Measurements from ENCODE around the gene TERT.
"Not testable (repeated sequence)": the region's sequence is repeated elsewhere in the genome, so short reads cannot be mapped to it uniquely, and the experiment has no call there.

The TERT gene

DNA sequence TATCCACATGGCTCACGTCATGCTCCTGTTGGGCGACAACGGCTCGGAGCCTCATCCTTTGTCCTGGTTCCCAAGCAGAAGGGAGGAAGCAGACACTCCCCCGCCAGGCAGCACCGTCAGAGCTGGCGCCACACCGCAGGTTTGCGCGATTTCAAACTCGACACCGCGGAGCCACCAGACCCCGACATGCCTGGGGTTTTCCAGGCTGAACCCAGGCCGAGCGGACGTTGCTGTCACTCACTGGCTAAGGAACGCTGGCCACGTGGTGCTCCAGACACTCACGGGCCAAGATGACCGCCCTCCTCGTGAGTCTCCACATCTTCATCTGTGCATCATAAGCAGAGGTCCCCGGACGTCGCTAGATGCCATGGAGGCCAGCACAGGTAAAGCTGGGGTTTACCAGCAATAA is 9.0 kb downstream of the TERT start:
- Histone ChIP-seq H3K9me3 (ENCODE audit: insufficient read depth, low read depth, low read length) (no peaks in the 10 kb centered on the region), H3K9ac (ENCODE audit: low read depth, low read length) (no peak overlapping the region), H3K27me3 (ENCODE audit: insufficient read depth, low read length) (no peaks in the 10 kb centered on the region), H3K4me3 (ENCODE audit: low read length) (no peak overlapping the region), H3K4me1 (ENCODE audit: insufficient read depth, low read length) (no peaks in the 10 kb centered on the region), H3K27ac (ENCODE audit: low read length) (no peak overlapping the region), H3K36me3 (ENCODE audit: insufficient read depth, low read depth, low read length) (peaks cover 3% of the 10 kb centered on the region; the same call in 1 of the 2 replicates)

GRCh38 chr5:1285141-1285540 is 9.7 kb downstream of the TERT start:
- Histone ChIP-seq H3K36me3 (ENCODE audit: insufficient read depth, low read depth, low read length) (peaks cover 5% of the 10 kb centered on the region; the same call in 1 of the 2 replicates), H3K9ac (ENCODE audit: low read depth, low read length) (no peak overlapping the region), H3K27ac (ENCODE audit: low read length) (no peak overlapping the region), H3K9me3 (ENCODE audit: insufficient read depth, low read depth, low read length) (no peaks in the 10 kb centered on the region), H3K4me1 (ENCODE audit: insufficient read depth, low read length) (no peaks in the 10 kb centered on the region), H3K27me3 (ENCODE audit: insufficient read depth, low read length) (no peaks in the 10 kb centered on the region), H3K4me3 (ENCODE audit: low read length) (no peak overlapping the region)

GRCh38 chr5:1284336-1284970 is 10.4 kb downstream of the TERT start:
- H3K36me3 ChIP-seq (ENCODE audit: insufficient read depth, low read depth, low read length); H3K9ac ChIP-seq (ENCODE audit: low read depth, low read length); H3K27me3 ChIP-seq (ENCODE audit: insufficient read depth, low read length); H3K4me3 ChIP-seq (ENCODE audit: low read length); H3K4me1 ChIP-seq (ENCODE audit: insufficient read depth, low read length); H3K9me3 ChIP-seq (ENCODE audit: insufficient read depth, low read depth, low read length); H3K27ac ChIP-seq (ENCODE audit: low read length): not testable (repeated sequence)

GRCh38 chr5:1283729-1284041 is 11.2 kb downstream of the TERT start:
- not testable (repeated sequence) for H3K27ac ChIP-seq (ENCODE audit: low read length); H3K4me3 ChIP-seq (ENCODE audit: low read length); H3K27me3 ChIP-seq (ENCODE audit: insufficient read depth, low read length); H3K36me3 ChIP-seq (ENCODE audit: insufficient read depth, low read depth, low read length); H3K9me3 ChIP-seq (ENCODE audit: insufficient read depth, low read depth, low read length); H3K9ac ChIP-seq (ENCODE audit: low read depth, low read length); H3K4me1 ChIP-seq (ENCODE audit: insufficient read depth, low read length)

- H3K9me3 ChIP-seq (ENCODE audit: insufficient read depth, low read depth, low read length); H3K4me3 ChIP-seq (ENCODE audit: low read length); H3K9ac ChIP-seq (ENCODE audit: low read depth, low read length); H3K27ac ChIP-seq (ENCODE audit: low read length); H3K27me3 ChIP-seq (ENCODE audit: insufficient read depth, low read length); H3K4me1 ChIP-seq (ENCODE audit: insufficient read depth, low read length): not testable (repeated sequence)
- H3K36me3 ChIP-seq (ENCODE audit: insufficient read depth, low read depth, low read length) = peaks cover 11% of the 10 kb centered on the region; the same call in 1 of the 2 replicates
Observed at GRCh38 chr5:1282993-1283728, 11.7 kb downstream of the TERT start.

- peaks cover 15% of the 10 kb centered on the region; the same call in 1 of the 2 replicates for H3K36me3 ChIP-seq (ENCODE audit: insufficient read depth, low read depth, low read length)
- no peaks in the 10 kb centered on the region for H3K4me1 ChIP-seq (ENCODE audit: insufficient read depth, low read length)
- H3K27me3 ChIP-seq (ENCODE audit: insufficient read depth, low read length) = no peaks in the 10 kb centered on the region
- H3K4me3 ChIP-seq (ENCODE audit: low read length) = no peak overlapping the region
- H3K9me3 ChIP-seq (ENCODE audit: insufficient read depth, low read depth, low read length) = no peaks in the 10 kb centered on the region
- no peak overlapping the region for H3K9ac ChIP-seq (ENCODE audit: low read depth, low read length)
- H3K27ac ChIP-seq (ENCODE audit: low read length) = no peak overlapping the region
Observed at GRCh38 chr5:1282131-1282992, 12.5 kb downstream of the TERT start.

GRCh38 chr5:1281038-1281882 is 13.6 kb downstream of the TERT start:
- Histone ChIP-seq H3K4me3 (ENCODE audit: low read length) (no peak overlapping the region), H3K27ac (ENCODE audit: low read length) (no peak overlapping the region), H3K9ac (ENCODE audit: low read depth, low read length) (no peak overlapping the region), H3K36me3 (ENCODE audit: insufficient read depth, low read depth, low read length) (peaks cover 18% of the 10 kb centered on the region; the same call in 1 of the 2 replicates), H3K9me3 (ENCODE audit: insufficient read depth, low read depth, low read length) (no peaks in the 10 kb centered on the region), H3K27me3 (ENCODE audit: insufficient read depth, low read length) (no peaks in the 10 kb centered on the region), H3K4me1 (ENCODE audit: insufficient read depth, low read length) (no peaks in the 10 kb centered on the region)

- H3K4me3 ChIP-seq (ENCODE audit: low read length) = no peak overlapping the region
- H3K4me1 ChIP-seq (ENCODE audit: insufficient read depth, low read length) = no peaks in the 10 kb centered on the region
- H3K36me3 ChIP-seq (ENCODE audit: insufficient read depth, low read depth, low read length) = peaks cover 18% of the 10 kb centered on the region; the same call in 1 of the 2 replicates
- no peaks in the 10 kb centered on the region for H3K27me3 ChIP-seq (ENCODE audit: insufficient read depth, low read length)
- no peaks in the 10 kb centered on the region for H3K9me3 ChIP-seq (ENCODE audit: insufficient read depth, low read depth, low read length)
- no peak overlapping the region for H3K27ac ChIP-seq (ENCODE audit: low read length)
- no peak overlapping the region for H3K9ac ChIP-seq (ENCODE audit: low read depth, low read length)
Observed at GRCh38 chr5:1280177-1281037, 14.5 kb downstream of the TERT start.

DNA sequence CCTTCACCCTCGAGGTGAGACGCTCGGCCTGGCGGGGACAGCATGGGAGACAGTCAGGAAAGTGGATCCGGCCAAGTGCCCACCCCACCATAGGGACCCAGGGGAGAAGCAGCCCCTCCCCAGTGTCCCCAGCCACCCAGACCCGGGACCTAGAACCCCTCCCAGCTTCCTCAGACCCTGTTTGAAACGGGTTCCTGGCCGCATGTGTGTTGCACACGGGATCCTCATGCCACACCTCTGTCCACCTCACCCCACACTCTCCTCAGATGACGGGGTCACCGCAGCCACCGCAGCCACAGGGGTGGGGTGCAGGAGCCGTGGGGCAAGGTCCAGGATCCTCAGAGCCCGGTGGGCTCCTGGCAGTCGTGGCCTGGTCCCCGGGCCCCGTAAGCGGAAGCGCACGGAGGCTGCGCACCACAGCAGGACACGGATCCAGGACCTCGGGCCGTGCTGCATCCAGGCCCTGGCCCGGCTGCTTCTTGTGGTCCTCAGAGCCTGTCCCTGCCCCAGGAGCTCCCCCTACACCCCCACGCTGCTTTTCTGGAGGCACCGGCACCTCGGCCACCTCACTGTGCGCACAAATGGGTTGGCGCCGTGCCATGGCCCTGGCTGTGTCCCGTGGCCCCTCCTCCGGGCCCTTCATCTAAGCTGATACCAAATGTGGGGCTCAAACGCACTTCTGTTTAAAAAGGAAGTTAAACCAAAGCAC is 15.3 kb downstream of the TERT start:
- no peak overlapping the region for H3K27ac ChIP-seq (ENCODE audit: low read length)
- no peak overlapping the region for H3K4me3 ChIP-seq (ENCODE audit: low read length)
- no peak overlapping the region for H3K9ac ChIP-seq (ENCODE audit: low read depth, low read length)
- no peaks in the 10 kb centered on the region for H3K27me3 ChIP-seq (ENCODE audit: insufficient read depth, low read length)
- H3K9me3 ChIP-seq (ENCODE audit: insufficient read depth, low read depth, low read length) = no peaks in the 10 kb centered on the region
- peaks cover 18% of the 10 kb centered on the region; the same call in 1 of the 2 replicates for H3K36me3 ChIP-seq (ENCODE audit: insufficient read depth, low read depth, low read length)
- H3K4me1 ChIP-seq (ENCODE audit: insufficient read depth, low read length) = no peaks in the 10 kb centered on the region

GRCh38 chr5:1278656-1279442 is 16.0 kb downstream of the TERT start:
- Histone ChIP-seq H3K27me3 (ENCODE audit: insufficient read depth, low read length) (no peaks in the 10 kb centered on the region), H3K36me3 (ENCODE audit: insufficient read depth, low read depth, low read length) (peaks cover 18% of the 10 kb centered on the region; the same call in 1 of the 2 replicates), H3K4me3 (ENCODE audit: low read length) (no peak overlapping the region), H3K9me3 (ENCODE audit: insufficient read depth, low read depth, low read length) (no peaks in the 10 kb centered on the region), H3K4me1 (ENCODE audit: insufficient read depth, low read length) (no peaks in the 10 kb centered on the region), H3K9ac (ENCODE audit: low read depth, low read length) (no peak overlapping the region), H3K27ac (ENCODE audit: low read length) (no peak overlapping the region)

Measured in iPS-20b (cell line).